GM19438 (cell line): ENCODE results near the gene TRAFD1.
A peak's percentile ranks its signal among the peaks of the same experiment; 100 is the strongest.
"Not testable (repeated sequence)": the region's sequence is repeated elsewhere in the genome, so short reads cannot be mapped to it uniquely, and the experiment has no call there.

Experiments
- ATAC-seq: cut with Tn5 transposase; IDR thresholded peaks from one replicate; pipeline ENCODE4 v1.9.1; 2021; ENCODE audit warnings: low read depth; ENCODE audit not compliant: unreplicated experiment

TRAFD1 gene, protein sequence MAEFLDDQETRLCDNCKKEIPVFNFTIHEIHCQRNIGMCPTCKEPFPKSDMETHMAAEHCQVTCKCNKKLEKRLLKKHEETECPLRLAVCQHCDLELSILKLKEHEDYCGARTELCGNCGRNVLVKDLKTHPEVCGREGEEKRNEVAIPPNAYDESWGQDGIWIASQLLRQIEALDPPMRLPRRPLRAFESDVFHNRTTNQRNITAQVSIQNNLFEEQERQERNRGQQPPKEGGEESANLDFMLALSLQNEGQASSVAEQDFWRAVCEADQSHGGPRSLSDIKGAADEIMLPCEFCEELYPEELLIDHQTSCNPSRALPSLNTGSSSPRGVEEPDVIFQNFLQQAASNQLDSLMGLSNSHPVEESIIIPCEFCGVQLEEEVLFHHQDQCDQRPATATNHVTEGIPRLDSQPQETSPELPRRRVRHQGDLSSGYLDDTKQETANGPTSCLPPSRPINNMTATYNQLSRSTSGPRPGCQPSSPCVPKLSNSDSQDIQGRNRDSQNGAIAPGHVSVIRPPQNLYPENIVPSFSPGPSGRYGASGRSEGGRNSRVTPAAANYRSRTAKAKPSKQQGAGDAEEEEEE

GRCh38 chr12:112125250-112125999 is at the start of gene TRAFD1:
Gene TRAFD1 (plus strand): TSS chr12:112125560. CDS start chr12:112130523, 4,963 bp downstream.
- ATAC-seq = peak; percentile 87

- ATAC-seq = no peak
Observed at GRCh38 chr12:112087055-112087850, 38.1 kb upstream of the TRAFD1 start.

DNA sequence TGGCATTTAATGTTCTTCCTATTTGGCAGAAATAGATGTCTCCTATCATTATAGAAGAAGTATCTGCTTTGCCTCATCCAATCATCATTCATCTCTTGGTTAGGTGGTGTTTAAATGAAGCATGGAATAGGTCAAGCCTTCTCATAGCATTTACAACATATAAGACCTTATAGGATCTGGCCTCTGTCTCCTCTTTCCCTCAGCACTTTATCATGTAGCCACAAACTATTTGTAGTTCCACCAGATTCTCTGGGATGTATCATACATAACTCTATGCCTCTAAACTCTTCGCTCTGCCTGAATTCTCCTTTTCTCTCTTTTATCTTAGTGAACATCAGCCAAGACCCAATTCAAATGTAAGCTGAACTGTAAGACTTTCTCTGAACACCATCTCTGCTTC is 37.5 kb upstream of the TRAFD1 start:
- no peak for ATAC-seq

DNA sequence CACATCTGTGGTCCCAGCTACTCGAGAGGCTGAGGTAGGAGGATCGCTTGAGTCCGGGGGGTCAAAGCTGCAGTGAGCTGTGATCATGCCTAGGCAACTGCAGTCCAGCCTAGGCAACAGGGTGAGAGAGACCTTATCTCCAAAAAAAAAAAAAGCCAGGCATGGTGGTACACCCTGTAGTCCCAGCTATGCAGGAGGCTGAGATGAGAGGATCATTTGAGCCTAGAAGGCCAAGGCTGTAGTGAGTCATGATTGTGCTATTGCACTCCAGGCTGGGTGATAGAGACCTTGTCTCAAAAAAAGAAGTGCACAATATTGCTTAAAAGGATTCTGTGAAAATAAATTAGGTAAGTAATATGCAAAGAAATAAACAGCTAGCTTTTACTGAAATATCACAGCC is 33.8 kb upstream of the TRAFD1 start:
- ATAC-seq = no peak

- ATAC-seq = no peak
Observed at GRCh38 chr12:112096070-112096469, 29.3 kb upstream of the TRAFD1 start.

DNA sequence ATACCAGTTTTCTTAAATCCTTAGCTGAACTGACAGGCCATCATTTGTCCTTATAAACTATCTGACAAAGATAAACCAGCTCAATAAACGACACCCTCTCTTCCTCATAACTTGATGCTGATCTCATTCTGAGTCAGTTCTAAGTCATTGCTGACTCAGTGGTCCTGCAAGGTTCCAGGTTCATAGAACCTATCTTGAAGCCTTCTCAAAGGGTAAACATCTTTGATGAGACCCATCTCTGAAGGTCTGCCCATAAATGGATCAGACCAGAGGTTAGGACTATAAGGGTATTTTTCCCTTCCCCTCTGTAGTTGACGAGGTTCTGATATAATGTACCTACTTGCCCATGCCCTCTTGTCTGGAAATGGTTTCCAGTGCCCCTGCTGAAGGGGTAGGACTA is 28.7 kb upstream of the TRAFD1 start:
- no peak for ATAC-seq

DNA sequence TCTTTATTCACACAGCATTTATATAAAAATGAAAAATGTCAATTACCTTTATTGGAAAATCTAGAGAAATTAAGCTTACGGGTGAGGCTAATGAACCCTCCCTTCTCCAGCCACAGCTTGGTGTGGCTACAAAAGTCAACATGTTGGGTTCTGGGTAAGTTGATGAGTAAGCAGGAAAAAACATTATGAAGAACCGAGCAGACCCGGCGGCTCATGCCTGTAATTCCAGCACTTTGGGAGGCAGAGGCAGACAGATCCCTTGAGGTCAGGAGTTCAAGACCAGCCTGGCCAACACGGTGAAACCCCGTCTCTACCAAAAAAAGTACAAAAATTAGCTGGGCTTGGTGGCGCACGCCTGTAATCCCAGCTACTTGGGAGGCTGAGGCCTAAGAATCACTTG is 27.7 kb upstream of the TRAFD1 start:
- ATAC-seq = no peak

GRCh38 chr12:112100500-112100899 is 24.9 kb upstream of the TRAFD1 start:
- ATAC-seq = not testable (repeated sequence)

GRCh38 chr12:112102127-112102526 is 23.2 kb upstream of the TRAFD1 start:
- ATAC-seq = no peak

DNA sequence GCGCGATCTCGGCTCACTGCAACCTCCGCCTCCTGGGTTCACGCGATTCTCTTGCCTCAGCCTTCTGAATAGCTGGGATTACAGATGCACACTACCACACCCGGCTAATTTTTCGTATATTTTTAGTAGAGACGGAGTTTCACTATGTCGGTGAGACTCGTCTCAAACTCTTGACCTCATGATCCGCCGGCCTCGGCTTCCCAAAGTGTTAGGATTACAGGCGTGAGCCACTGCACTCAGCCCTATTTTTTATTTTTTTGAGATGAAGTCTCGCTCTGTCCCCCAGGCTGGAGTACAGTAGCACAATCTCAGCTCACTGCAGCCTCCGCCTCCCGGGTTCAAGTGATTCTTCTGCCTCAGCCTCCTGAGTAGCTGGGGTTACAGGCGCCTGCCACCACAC is 22.6 kb upstream of the TRAFD1 start:
- ATAC-seq = not testable (repeated sequence)

GRCh38 chr12:112103758-112104503 is 21.4 kb upstream of the TRAFD1 start:
- no peak for ATAC-seq

DNA sequence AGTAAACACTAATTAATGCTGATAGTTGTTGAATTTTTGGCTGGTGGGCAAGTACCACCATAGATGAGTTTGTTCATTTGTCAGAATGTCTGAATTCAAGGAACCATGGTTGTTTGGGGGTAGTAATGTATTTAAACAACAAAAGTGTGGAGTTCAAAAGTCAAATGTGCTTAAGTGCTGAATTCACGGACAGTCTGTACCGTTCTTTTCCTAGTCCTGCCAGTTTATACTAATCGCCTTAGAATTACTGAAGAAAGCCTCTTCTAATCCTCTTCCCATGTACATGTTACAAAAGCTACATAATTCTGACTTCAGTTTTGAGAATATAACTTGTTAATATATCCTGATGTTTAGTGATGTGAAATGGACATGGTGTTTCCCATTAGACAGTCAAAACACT is 19.5 kb upstream of the TRAFD1 start:
- no peak for ATAC-seq

GRCh38 chr12:112107306-112108201 is 17.8 kb upstream of the TRAFD1 start:
- ATAC-seq = no peak

DNA sequence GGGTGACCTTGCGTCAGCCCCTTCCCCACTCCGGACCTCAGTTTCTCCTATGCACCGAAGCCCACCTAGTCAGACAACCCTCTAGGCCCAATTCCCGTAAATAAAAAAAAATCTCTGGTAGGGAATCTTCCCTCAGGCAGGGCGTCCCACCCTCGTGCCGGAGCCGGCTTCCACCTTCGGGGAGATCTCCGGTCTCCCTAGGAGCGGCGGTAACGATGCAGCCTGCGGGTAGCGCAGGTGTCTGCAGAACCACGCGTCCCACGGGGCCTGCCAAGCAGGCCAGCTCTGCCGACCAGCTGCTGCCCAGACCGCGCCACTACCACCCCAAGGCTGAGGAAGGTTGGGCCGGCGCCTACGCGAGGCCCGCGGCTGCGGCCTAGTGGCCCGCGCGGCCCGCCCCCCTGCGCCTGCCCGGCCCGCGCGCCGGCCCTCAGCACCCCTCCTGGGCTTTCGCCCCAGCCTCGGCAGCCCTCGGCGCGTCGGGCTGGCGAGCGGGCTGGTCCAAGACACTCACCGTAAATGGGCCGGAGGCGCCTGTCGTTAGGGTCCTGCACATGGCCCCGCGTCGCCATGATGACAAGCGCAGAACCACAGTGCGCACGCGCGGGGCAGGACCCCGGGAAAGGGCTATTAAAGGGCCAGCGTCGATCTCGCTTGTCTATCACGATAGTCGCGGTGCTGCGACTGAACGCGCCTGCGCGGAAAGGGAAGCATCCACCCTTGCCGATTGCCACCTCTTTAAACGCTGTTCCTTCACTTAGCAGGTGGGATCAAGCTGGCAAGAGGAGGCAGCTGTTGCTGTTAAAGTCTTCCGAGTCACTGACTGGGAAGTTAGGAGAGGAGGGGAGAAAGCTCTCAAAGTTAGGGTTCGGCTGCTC is 16.9 kb upstream of the TRAFD1 start, which contains the start of gene NAA25:
Gene NAA25, minus strand, starts transcription at position 582 of the 878 bp plus-strand sequence. Its CDS starts 10 bp downstream, at position 572.
- peak; percentile 61 for ATAC-seq

DNA sequence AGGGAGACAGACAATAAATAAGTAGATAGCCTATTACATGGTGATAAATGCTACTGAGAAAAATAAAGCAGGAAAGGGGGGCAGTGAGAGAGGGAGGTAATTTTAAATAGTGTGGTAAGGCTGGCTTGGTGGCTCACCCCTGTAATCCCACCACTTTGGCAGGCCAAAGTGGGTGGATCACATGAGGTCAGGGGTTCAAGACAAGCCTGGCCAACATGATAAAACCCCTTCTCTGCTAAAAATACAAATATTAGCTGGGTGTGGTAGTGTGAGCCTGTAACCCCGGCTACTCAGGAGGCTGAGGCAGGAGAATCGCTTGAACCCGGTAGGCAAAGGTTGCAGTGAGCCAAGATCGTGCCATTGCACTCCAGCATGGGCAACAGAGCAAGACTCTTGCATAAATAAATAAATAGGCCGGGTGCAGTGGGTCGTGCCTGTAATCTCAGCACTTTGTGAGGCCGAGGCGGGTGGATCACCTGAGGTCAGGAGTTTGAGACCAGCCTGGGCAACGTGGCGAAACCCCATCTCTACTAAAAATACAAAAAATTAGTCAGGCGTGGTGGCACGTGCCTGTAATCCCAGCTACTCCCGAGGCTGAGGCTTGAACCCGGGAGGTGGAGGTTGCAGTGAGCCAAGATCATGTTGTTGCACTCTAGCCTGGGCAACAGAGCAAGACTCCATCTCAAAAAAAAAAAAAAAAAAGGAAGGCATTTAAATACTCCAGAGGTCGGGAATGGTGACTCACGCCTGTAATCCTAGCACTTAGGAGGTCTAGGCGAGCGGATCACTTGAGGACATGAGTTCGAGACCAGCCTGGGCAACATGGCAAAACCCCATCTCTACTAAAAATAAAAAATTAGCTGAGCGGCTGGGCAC is 14.3 kb upstream of the TRAFD1 start:
- not testable (repeated sequence) for ATAC-seq

DNA sequence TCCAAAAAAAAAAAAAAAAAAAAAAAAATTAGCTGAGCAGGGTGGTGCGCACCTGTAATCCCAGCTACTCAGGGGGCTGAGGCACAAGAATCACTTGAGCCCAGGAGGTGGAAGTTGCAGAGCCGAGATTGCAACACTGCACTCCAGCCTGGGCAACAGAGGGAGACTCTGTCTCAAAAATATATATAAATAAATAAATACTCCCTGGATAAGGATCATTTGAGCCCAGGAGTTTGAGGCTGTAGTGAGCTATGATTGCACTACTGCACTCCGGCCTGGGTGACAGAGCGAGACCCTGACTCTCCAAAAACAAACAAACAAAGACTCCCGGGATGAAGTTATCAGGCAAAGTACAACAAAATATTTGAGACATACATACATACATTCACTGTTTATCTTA is 13.4 kb upstream of the TRAFD1 start:
- no peak for ATAC-seq
